ENCODE data around the gene LMAN1L. TPM values are rescaled to one million over a fixed set of nuclear protein-coding genes. Genes with fewer than 3 reads are reported as not detected.
"Not testable (repeated sequence)": the region's sequence is repeated elsewhere in the genome, so short reads cannot be mapped to it uniquely, and the experiment has no call there.

LMAN1L gene
- polyA plus RNA-seq, 1 donor, result not detected

DNA sequence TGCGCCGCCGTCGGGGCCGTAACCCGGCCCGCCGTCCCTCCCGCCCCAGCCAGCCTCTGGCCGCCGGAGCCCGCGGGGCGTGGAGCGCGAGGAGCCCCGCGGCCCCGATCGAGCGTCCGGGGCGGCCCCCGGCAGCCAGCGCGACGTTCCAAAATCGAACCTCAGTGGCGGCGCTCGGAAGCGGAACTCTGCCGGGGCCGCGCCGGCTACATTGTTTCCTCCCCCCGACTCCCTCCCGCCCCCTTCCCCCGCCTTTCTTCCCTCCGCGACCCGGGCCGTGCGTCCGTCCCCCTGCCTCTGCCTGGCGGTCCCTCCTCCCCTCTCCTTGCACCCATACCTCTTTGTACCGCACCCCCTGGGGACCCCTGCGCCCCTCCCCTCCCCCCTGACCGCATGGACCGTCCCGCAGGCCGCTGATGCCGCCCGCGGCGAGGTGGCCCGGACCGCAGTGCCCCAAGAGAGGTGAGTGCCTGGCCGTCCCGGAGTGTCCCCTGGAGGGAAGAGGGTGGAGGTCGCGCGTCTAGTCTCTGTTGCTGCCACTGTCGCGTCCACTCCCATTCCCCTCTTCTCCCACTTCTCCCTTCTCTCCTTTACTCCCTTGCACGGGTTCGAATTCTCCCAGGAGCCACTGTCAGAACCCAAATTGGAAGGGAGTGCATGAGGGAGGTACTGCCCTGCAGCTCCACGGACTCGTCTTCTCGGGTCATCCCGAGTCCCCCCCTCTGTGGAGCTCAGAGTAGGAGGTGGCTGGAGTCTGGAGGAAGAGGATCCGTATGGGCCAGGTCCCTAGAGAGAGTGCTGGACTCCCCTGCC lies 30.2 kb upstream of the LMAN1L start:
- DNase-seq, result no peak

GRCh38 chr15:74783072-74783807 lies 29.4 kb upstream of the LMAN1L start:
- no peak for DNase-seq

DNA sequence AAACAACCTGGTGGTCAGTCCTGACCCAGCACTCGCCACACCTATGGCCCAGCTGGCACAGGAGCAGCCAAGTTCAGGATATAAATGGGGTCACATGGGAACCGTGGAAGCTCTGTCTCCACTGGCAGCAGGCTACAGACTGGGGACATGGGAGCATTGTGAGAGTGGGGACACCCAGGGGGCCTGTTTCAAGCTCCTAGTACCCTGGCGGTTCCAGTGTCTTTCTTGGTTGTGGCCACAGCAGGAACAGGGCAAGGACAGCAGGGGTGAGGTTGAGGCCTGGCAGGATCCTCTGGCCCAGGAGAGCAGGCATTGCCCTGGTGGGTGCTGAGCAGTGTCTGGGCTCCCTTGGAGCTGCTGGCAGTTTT lies 28.8 kb upstream of the LMAN1L start:
- no peak for DNase-seq

DNA sequence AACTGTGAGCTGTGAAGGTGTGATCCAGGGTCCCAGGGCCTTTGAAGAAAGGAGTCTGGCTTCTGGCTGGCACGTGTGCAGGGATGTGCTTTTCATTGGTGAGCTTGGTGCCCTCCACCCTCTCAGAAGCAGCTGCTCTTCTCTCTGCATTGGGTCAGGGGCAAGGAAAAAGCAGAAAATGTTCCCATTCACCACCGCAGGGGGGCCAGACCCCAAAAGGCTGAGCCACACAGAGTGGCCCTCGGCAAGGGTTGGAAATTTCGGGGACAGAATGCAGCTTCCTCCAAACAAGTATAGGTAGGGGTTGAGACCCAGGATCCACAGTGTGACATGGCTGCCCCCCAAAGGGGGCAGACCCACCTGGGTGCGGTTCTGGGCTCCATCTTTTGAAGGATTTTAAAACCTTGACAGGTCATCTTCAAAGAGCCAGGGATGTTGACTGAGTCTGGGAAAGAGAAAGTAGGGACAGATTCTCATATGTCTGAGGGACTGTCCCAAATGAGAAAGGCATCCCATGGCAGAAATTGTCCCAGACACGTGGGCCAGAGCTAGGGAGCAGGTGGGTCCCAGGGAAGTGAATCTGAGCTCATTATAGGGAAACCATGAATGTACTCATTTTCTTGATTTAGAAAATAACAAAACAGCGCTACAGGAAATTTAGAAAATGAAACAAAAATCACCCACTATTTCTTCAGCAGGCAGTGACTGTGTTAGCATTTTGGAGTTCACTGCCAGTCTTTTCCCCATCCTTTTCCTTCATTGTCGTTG lies 28.0 kb upstream of the LMAN1L start:
- no peak for DNase-seq

- DNase-seq, result no peak
These were observed 27.2 kb upstream of the LMAN1L start for GRCh38 chr15:74785194-74786032.

DNA sequence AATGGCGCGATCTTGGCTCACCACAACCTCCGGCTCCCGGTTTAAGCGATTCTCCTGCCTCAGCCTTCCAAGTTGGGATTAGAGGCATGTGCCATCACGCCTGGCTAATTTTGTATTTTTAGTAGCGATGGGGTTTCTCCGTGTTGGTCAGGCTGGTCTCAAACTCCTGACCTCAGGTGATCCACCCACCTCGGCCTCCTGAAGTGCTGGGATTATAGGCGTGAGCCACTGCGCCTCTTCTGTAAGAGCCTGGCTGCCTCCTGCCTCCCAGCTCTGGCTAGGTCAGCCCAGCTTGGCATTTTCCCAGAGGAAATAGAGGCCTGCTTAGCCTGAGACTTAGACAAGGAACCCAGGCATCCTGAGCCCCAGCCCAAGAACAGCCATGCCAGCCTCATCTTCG lies 26.6 kb upstream of the LMAN1L start:
- DNase-seq, result not testable (repeated sequence)

DNA sequence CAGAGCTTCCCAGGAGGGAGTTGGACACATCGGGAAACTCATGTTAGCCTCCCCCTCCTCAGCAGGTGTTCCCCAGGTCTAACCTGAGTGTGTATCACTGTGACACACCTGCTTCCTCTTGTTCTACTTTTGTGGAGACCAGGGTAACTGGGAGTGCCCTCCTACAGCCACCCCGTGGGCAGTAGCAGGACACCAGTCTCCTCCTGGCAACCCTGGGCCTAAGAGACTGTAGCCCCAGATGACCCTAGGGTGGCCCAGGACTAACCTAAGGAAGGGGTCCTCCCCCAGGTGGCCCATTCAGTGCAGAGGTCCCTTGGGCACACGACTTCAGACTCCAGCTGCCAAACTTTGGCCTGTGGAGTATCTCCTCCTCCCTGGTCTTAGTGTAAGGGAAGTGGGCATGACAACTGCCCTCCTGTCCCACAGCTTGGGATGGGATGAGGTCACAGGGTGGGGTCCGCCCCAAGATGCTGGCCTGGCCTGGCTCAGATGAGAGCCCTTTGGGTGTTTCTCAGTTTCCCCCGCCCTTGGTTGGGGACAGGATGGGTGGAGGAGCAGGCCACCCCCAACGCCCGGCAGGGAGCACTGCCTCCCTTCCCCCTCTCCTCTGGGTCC lies 26.0 kb upstream of the LMAN1L start:
- DNase-seq, result no peak

DNA sequence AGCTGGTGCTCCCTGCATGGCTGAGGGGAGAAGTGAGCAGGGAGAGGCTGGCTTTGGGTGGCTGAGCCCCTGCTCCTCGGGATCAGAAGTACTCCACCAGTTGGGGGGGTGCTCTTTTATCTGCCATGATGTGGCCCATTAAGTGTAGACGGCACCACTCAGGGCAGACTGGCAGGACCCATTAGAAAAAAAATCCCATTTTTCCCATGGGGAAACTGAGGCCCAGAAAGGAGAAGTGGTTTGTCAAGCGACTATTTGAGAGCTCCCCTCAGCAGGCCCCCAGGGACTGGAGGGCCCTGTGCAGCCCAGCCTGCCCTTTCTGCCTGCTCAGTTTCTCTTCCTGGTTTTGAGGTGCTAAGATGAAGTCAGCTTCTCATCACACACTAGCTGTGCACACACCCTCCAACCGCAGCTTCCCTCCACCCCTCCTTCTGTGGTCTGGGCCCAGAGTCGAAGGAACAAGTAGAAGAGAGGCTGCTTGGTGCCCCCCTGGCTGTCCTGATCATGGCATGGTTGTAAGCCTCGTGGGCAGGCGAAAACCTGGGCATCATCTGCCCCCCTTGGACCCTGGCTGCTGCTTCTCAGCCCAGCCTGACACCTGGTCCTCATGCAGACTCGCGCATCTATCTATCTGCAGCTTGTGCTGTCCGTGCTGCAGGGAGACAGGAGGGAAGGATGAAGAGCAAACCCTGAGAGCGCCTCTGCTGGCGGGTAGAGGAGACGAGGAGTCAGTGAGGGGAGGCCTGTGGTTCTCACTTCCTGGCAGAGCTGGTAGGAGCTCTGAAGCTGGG lies 25.2 kb upstream of the LMAN1L start:
- no peak for DNase-seq

- no peak for DNase-seq
These were observed 24.5 kb upstream of the LMAN1L start for GRCh38 chr15:74788042-74788682.

DNA sequence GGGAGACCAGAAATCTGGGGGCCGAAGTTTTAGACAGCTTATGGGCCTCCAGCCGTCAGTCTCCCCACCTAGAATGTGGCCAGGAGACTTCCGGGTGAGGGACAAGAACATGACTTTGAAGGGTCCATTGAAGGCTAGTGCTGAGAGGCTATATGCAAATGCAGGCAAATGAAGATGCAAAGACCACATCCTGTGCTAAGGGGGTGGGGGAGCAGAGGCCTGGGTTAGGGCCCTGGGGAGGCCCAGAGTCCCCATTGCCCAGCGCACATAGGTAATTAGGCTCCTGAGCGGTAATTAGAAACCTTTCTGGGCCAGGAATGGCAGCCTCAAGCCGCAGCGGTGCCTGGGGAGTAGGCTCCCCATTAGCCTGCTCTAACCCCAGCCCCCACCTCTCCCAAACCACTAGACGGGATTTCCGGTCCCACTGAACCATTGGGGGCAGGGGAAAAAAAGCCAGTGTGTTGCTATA lies 23.9 kb upstream of the LMAN1L start:
- DNase-seq, result no peak

GRCh38 chr15:74789171-74789631 lies 23.4 kb upstream of the LMAN1L start:
- no peak for DNase-seq

DNA sequence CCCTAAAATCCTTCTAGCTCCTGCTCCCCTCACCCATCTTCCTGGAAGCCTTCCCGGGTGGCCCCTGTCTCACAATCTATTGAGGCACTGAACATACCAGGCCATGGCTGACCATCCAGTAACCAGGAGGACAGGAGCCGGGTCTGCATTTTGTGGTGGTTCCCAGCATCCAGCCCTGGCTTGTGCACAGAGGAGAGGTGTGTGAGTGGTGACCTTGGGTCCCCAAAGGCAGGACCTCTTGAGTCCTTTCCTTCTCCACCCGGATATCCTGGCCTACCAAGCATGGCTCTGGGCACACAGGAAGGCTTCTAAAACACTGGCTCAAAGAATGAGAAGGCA lies 22.9 kb upstream of the LMAN1L start:
- no peak for DNase-seq

DNA sequence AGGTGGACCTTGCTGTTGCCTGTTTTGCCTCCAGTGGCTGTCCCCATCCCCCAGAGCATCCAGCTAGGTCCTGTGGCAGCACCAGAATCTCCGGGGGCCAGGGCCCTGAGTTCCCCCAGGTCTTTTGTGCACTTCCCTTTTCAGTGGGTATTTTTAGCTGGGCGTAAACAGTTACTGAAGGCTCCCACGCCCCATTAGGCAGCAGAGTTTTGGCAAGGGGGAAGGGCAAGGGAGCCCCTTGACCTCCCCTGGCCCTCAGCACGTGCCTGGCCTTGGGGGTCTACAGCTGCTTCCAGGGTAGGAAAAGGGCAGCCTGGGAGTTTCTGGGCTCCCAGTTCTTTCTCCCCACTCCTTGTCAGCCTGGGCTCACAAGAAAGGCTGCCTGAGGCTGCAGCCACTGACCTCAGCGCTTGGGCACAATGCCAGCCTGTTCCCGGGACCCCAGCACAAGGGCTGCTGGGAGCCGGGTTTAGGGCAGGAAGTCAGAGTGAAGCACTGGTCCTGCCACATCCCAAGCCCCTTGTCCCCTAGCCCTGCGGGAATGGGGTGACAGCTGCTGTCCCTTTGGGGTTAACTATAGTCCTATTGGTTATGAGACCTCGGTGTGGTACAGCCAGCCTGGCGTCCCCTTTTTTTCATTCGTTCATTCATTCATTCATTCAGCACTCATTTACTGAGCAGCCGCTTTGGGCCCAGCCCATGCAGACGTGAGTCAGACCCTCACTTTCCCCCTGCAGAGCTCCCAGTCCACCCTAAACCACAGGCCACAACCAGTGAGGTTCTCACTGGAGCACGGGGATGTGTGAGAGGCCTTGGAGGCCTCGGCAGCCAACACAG lies 22.3 kb upstream of the LMAN1L start:
- no peak for DNase-seq

DNA sequence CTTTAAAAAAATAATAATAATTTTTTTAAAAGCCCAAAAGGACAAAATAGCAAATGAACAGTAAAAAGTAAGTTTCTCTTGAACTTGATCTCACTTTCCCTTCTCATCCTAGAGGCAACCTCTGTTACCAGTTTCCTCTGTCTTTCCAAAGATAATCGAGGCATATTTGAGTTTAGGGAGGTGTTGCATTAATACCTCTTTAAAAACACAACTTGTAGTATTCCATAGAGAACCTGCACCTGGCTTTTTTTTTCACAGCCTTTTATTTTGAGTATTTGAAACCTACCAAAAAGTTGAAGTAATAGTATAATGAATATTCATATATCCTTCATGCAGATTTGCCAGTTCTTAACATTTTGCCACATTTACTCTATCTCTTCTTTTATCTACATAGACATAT lies 21.6 kb upstream of the LMAN1L start:
- no peak for DNase-seq

DNA sequence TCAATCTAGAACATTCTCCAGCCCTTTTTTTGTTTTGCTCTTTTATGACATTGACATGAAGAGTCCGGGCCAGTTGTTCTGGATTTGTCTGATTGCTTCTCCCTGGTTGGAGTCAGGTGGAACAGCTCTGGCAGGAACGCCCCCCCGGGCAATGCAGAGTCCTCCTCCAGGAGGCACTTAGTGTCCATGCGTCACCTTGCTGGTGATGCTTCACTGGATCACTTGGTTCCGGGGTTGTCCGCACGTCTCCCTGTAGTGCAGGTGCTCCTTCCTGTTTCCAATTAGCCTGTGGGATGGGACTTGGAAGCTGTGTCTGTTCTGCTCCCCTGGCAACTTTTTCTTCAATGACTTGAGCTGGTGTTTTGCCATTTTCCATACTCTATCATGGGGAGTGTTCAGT lies 21.0 kb upstream of the LMAN1L start:
- no peak for DNase-seq

GRCh38 chr15:74792227-74793016 lies 20.2 kb upstream of the LMAN1L start:
- no peak for DNase-seq

GRCh38 chr15:74793135-74794028 lies 19.3 kb upstream of the LMAN1L start:
- DNase-seq, result no peak

Measured in left kidney (tissue), 2 donors.